ENCODE data around the gene SLC38A8.

The SLC38A8 gene

GRCh38 chr16:84087466-84088151 lies 45.0 kb upstream of the SLC38A8 start:
- Histone ChIP-seq H3K79me2 (ENCODE audit: insufficient read depth, low read depth) (no peaks in the 10 kb centered on the region), H3K4me3 (IDR thresholded peaks at IDR 0.05; ENCODE audit: insufficient read depth, low read depth, low read length) (no peak overlapping the region), H3K9ac (peak overlapping the region; percentile 25; the same call in 1 of the 2 replicates), H3K4me1 (ENCODE audit: low read depth, poor library complexity, severe bottlenecking) (peaks cover 79% of the 10 kb centered on the region), H2AFZ (ENCODE audit: low read depth) (no peak overlapping the region), H3K4me2 (peak overlapping the region; percentile 91), H3K27me3 (ENCODE audit: insufficient read depth, low read depth) (no peaks in the 10 kb centered on the region), H3K27ac (peak overlapping the region; percentile 68), H3K36me3 (ENCODE audit: insufficient read depth) (peaks cover 5% of the 10 kb centered on the region; the same call in 1 of the 2 replicates), H4K20me1 (ENCODE audit: insufficient read depth) (no peaks in the 10 kb centered on the region; the same call in 1 of the 2 replicates)
- no peak for TF ChIP-seq CTCF (conservative IDR thresholded peaks at IDR 0.05; ENCODE audit: low read depth, low read length)

DNA sequence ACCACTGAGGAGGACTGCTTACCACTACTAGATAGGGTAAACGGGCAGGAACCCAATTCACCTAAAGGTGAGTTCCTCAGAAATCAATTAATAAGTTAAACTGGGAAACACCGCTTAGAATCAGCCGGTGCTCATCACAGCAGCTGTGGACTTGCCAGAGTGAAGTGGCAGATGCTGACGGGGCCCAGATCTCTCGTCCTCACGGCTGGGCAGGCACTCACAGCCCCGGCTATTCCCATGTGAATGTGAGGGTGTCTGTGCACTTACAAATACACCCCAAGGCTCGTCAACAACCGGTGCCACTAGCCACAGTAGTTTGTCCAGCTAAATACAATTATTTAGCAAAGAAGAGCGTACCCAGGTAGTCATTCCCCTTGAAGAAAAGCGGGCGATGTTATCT lies 44.4 kb upstream of the SLC38A8 start:
- no peak overlapping the region for H2AFZ ChIP-seq (ENCODE audit: low read depth)
- H3K36me3 ChIP-seq (ENCODE audit: insufficient read depth) = no peaks in the 10 kb centered on the region
- peaks cover 73% of the 10 kb centered on the region for H3K4me1 ChIP-seq (ENCODE audit: low read depth, poor library complexity, severe bottlenecking)
- H3K9ac ChIP-seq = no peak overlapping the region; the same call in 1 of the 2 replicates
- no peak overlapping the region for H3K4me3 ChIP-seq (IDR thresholded peaks at IDR 0.05; ENCODE audit: insufficient read depth, low read depth, low read length)
- no peak for TF ChIP-seq CTCF (conservative IDR thresholded peaks at IDR 0.05; ENCODE audit: low read depth, low read length)
- H4K20me1 ChIP-seq (ENCODE audit: insufficient read depth) = no peaks in the 10 kb centered on the region; the same call in 1 of the 2 replicates
- H3K27me3 ChIP-seq (ENCODE audit: insufficient read depth, low read depth) = no peaks in the 10 kb centered on the region
- H3K4me2 ChIP-seq = peak overlapping the region; percentile 91
- H3K79me2 ChIP-seq (ENCODE audit: insufficient read depth, low read depth) = no peaks in the 10 kb centered on the region
- no peak overlapping the region for H3K27ac ChIP-seq

DNA sequence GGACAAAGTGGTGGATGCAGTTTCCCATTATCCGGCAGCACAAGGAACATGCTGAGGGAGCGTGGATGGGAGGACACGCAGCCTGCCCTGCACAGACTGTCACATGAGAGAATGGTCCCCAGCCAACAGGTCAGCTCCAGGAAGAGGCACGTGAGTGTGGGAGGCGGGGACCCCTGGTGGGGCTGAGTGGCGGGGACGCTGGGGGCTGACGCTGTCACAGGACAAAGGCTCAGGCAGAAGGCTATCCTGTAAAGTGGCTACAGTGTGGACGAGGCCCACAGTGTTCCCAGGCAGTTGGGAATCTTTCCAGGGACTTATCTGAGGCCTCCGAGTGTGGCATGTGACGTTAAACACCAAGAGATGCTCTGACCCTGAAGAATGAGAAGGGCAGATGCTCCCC lies 43.7 kb upstream of the SLC38A8 start:
- H3K79me2 ChIP-seq (ENCODE audit: insufficient read depth, low read depth) = no peaks in the 10 kb centered on the region
- no peak overlapping the region for H3K9ac ChIP-seq
- H3K36me3 ChIP-seq (ENCODE audit: insufficient read depth) = no peaks in the 10 kb centered on the region
- no peak overlapping the region for H3K4me3 ChIP-seq (IDR thresholded peaks at IDR 0.05; ENCODE audit: insufficient read depth, low read depth, low read length)
- H2AFZ ChIP-seq (ENCODE audit: low read depth) = no peak overlapping the region
- H3K27me3 ChIP-seq (ENCODE audit: insufficient read depth, low read depth) = no peaks in the 10 kb centered on the region
- H3K4me1 ChIP-seq (ENCODE audit: low read depth, poor library complexity, severe bottlenecking) = peaks cover 67% of the 10 kb centered on the region
- no peak overlapping the region; the same call in 1 of the 2 replicates for H3K4me2 ChIP-seq
- no peak for TF ChIP-seq CTCF (conservative IDR thresholded peaks at IDR 0.05; ENCODE audit: low read depth, low read length)
- no peak overlapping the region for H3K27ac ChIP-seq
- H4K20me1 ChIP-seq (ENCODE audit: insufficient read depth) = no peaks in the 10 kb centered on the region; the same call in 1 of the 2 replicates

GRCh38 chr16:84085773-84086172 lies 43.2 kb upstream of the SLC38A8 start:
- Histone ChIP-seq H3K4me1 (ENCODE audit: low read depth, poor library complexity, severe bottlenecking) (peaks cover 61% of the 10 kb centered on the region), H3K4me2 (no peak overlapping the region), H4K20me1 (ENCODE audit: insufficient read depth) (no peaks in the 10 kb centered on the region; the same call in 1 of the 2 replicates), H3K79me2 (ENCODE audit: insufficient read depth, low read depth) (no peaks in the 10 kb centered on the region), H3K4me3 (IDR thresholded peaks at IDR 0.05; ENCODE audit: insufficient read depth, low read depth, low read length) (no peak overlapping the region), H3K9ac (no peak overlapping the region), H2AFZ (ENCODE audit: low read depth) (no peak overlapping the region), H3K36me3 (ENCODE audit: insufficient read depth) (no peaks in the 10 kb centered on the region), H3K27me3 (ENCODE audit: insufficient read depth, low read depth) (no peaks in the 10 kb centered on the region), H3K27ac (no peak overlapping the region)
- TF ChIP-seq CTCF (conservative IDR thresholded peaks at IDR 0.05; ENCODE audit: low read depth, low read length) = no peak
